ENCODE results near the gene CTSL.
"Not testable (repeated sequence)": the region's sequence is repeated elsewhere in the genome, so short reads cannot be mapped to it uniquely, and the experiment has no call there.

The CTSL gene

GRCh38 chr9:87749335-87750035 is 23.6 kb downstream of the CTSL start:
- TF ChIP-seq CTCF (IDR thresholded peaks at IDR 0.05; ENCODE audit: low read depth, low read length), result no peak
- no peak for DNase-seq (ENCODE audit: low read depth, low spot score)

GRCh38 chr9:87750726-87751125 is 24.8 kb downstream of the CTSL start:
- no peak overlapping the region for H3K4me3 ChIP-seq (ENCODE audit: low read depth, low read length)
- DNase-seq (ENCODE audit: low read depth, low spot score), result no peak
- no peak for TF ChIP-seq CTCF (IDR thresholded peaks at IDR 0.05; ENCODE audit: low read depth, low read length)
- in situ Hi-C loops (cut with HindIII; ENCODE audit: low sequenced_read_pairs), result no loop called here

More at GRCh38 chr9:87749335-87750035, 23.6 kb downstream of the CTSL start:
- no peak overlapping the region for H3K4me3 ChIP-seq (ENCODE audit: low read depth, low read length)
- in situ Hi-C loops (cut with HindIII; ENCODE audit: low sequenced_read_pairs), result no loop called here

GRCh38 chr9:87751423-87751822 is 25.5 kb downstream of the CTSL start:
- DNase-seq (ENCODE audit: low read depth, low spot score), result no peak
- no peak for TF ChIP-seq CTCF (IDR thresholded peaks at IDR 0.05; ENCODE audit: low read depth, low read length)
- no peak overlapping the region for H3K4me3 ChIP-seq (ENCODE audit: low read depth, low read length)
- in situ Hi-C loops (cut with HindIII; ENCODE audit: low sequenced_read_pairs), result no loop called here

- H3K4me3 ChIP-seq (ENCODE audit: low read depth, low read length), result no peak overlapping the region
- no peak for DNase-seq (ENCODE audit: low read depth, low spot score)
- in situ Hi-C loops (cut with HindIII; ENCODE audit: low sequenced_read_pairs), result no loop called here
- no peak for TF ChIP-seq CTCF (IDR thresholded peaks at IDR 0.05; ENCODE audit: low read depth, low read length)
Observed at GRCh38 chr9:87751868-87752267, 25.9 kb downstream of the CTSL start.

GRCh38 chr9:87753313-87753712 is 27.4 kb downstream of the CTSL start:
- H3K4me3 ChIP-seq (ENCODE audit: low read depth, low read length), result no peak overlapping the region
- in situ Hi-C loops (cut with HindIII; ENCODE audit: low sequenced_read_pairs), result no loop called here
- DNase-seq (ENCODE audit: low read depth, low spot score), result no peak
- TF ChIP-seq CTCF (IDR thresholded peaks at IDR 0.05; ENCODE audit: low read depth, low read length), result no peak

GRCh38 chr9:87758330-87758729 is 32.4 kb downstream of the CTSL start:
- in situ Hi-C loops (cut with HindIII; ENCODE audit: low sequenced_read_pairs); DNase-seq (ENCODE audit: low read depth, low spot score); H3K4me3 ChIP-seq (ENCODE audit: low read depth, low read length): not testable (repeated sequence)

GRCh38 chr9:87759980-87760379 is 34.1 kb downstream of the CTSL start:
- DNase-seq (ENCODE audit: low read depth, low spot score); in situ Hi-C loops (cut with HindIII; ENCODE audit: low sequenced_read_pairs); H3K4me3 ChIP-seq (ENCODE audit: low read depth, low read length): not testable (repeated sequence)

- no peak for DNase-seq (ENCODE audit: low read depth, low spot score)
- no peak for TF ChIP-seq CTCF (IDR thresholded peaks at IDR 0.05; ENCODE audit: low read depth, low read length)
- in situ Hi-C loops (cut with HindIII; ENCODE audit: low sequenced_read_pairs), result no loop called here
- no peak overlapping the region for H3K4me3 ChIP-seq (ENCODE audit: low read depth, low read length)
Observed at GRCh38 chr9:87760529-87760928, 34.6 kb downstream of the CTSL start.

Measured in astrocyte of the spinal cord (primary cell).